Right ventricle myocardium superior (tissue), 1 donor: ENCODE measurements around the gene C12orf76. TPM values are rescaled to one million over a fixed set of nuclear protein-coding genes. Genes with fewer than 3 reads are reported as not detected.
"Not testable (repeated sequence)": the region's sequence is repeated elsewhere in the genome, so short reads cannot be mapped to it uniquely, and the experiment has no call there.

Source experiments
- ATAC-seq: fragments of 200-7000 bp; cut with Tn5 transposase; one replicate; pipeline ENCODE4 v1.9.1; 2020; ENCODE audit warnings: mild to moderate bottlenecking; ENCODE audit not compliant: poor library complexity
- DNase-seq: peaks from one replicate; pipeline ENCODE4 v3.0.0-alpha.2; 2020
- intact Hi-C: fragments of 100-400 bp; cut with DNase I; formaldehyde crosslinking; loops from one replicate; pipeline ENCODE4 v1.11.2; 2022
- total RNA-seq: library from RNA; stranded (reverse); fragmentation: NEBNext Ultra II Directional; extraction: Animal tissue kit (Norgen Biotek cat#: 25700); gene quantifications from one replicate; pipeline ENCODE4 v1.2.1, GENCODE V29; 2021
- donor health status: DM: no; HTN: yes; CAD: no; lungs with severe emphysema.

C12orf76 gene
- total RNA-seq, 1 donor from 2014 or later: 6.7 TPM

DNA sequence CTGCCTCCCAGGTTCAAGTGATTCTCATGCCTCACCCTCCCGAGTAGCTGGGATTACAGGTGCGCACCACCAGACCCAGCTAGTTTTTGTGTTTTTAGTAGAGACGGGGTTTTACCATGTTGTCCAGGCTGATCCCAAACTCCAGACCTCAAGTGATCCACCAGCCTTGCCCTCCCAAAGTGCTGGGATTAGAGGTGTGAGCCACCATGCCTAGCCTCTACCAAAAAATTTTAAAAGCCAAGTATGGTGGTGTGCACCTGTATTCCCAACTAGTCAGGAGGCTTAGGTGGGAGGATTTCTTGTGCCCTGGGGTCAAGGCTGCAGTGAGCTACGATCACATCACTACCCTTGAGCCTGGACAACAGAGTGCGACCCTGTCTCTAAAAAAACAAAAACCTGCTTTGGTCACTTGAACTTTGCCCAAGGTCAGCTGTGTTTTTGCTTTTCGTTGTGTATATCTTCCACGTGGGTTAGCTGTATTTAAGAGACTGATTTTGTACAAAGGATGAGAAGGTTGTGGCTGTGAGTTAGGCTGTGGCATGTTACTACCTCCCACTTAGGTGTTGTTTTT lies 12.7 kb downstream of the C12orf76 start:
- ATAC-seq (no peak), DNase-seq (no peak)
- intact Hi-C loops: no loop called here

DNA sequence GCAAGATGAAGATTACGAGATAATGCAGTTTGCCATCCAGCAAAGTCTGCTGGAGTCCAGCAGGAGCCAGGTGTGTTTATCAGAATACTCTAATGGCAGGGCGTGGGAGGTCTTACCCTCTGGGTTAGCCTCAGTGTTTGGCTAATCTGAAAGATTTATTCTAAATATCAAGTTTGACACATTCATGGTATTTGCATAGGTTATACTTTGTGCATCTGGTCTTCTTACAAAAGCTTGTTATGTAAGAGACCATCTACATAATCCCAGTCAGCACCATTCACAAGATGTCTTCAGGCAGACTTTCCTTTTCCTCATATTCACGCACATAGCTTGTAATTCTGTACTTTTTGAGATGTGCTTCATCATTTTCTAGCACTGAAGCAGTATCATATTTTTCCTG lies 14.4 kb downstream of the C12orf76 start:
- ATAC-seq: no peak
- DNase-seq: no peak
- intact Hi-C loops: no loop called here

- ATAC-seq (no peak), DNase-seq (no peak)
- intact Hi-C loops: no loop called here
These were observed 19.0 kb downstream of the C12orf76 start for GRCh38 chr12:110029290-110029815.

DNA sequence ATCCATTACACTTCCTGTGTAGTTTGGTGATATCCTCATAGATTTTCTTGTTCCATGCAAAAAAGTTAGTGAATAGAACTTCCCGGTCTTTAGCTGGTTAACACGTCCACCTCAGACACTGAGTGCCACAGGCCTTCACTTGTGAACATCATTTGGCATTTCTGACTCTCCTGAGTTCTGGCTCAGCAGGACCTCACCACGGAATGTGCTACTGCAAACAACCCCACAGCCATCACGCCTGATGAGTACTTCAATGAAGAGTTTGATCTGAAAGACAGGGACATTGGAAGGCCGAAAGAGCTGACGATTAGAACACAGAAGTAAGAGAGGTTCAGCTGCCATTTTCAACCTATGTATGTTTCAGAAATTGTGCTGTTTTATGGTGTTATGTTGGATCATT lies 20.0 kb downstream of the C12orf76 start:
- intact Hi-C loops: no loop called here
- ATAC-seq (no peak), DNase-seq (no peak)

- intact Hi-C loops: no loop called here
- ATAC-seq: no peak
- DNase-seq: no peak
These were observed 24.3 kb downstream of the C12orf76 start for GRCh38 chr12:110024051-110024450.

- no peak for DNase-seq
- intact Hi-C loops: no loop called here
- no peak for ATAC-seq
These were observed 25.0 kb downstream of the C12orf76 start for GRCh38 chr12:110023059-110023980.

DNA sequence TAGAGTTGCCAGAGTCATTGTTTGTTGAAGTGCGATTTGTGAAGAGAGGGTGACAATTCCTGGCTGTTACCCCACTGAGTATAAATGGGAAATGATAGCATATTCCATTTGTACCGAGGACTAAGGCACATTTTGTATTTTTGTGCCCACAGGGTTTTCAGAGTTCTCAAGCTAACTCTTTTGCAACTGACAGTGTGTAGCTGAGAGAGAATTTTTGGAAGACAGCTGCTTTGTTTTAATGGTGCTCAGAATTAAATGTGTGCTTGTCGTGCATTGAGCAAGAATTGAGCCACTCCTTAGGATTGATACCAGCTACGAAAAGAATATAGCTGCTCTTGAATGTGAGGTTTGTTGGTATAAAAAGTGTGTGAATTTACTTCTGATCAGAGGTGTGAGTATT lies 27.4 kb downstream of the C12orf76 start:
- intact Hi-C loops: no loop called here
- DNase-seq: no peak
- ATAC-seq: no peak

DNA sequence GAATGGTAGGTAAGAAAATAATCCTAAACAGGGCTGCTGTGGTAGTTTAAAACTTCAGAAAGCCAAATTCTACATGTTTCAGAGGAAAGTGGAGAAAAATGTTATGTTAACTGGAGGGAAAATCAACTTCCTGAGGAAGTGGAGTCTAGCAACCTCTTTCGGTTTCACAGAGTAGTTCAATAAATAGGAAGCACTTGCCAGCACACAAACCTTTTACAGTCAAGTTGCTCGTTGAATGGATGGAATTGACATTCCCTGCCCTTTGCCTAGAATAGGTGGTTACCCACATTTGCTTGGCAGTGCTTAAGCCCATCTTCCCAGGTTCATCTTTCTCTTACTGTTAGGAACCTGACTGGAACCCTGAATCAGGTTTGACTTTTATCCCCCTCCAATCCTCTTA lies 33.2 kb downstream of the C12orf76 start:
- ATAC-seq (no peak), DNase-seq (no peak)
- intact Hi-C loops: no loop called here

GRCh38 chr12:110012659-110013058 lies 35.7 kb downstream of the C12orf76 start:
- no peak for DNase-seq
- intact Hi-C loops: no loop called here
- no peak for ATAC-seq

DNA sequence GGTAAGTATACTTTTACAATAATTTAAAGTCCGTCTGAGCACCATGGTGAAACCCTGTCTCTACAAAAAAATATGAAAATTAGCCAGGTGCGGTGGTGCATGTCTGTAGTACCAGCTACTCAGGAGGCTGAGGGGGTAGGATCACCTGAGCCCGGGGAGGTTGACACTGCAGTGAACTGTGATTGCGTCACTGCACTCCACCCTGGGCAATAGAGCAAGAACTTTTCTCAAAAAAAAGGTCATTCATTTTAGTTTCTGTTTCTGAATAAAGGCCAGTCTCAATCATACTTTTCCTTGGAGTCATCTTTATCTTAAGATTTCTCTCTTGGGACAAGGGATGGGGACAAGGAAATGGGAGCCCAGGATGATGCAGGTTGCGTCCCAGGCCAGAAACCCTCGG lies 36.2 kb downstream of the C12orf76 start:
- intact Hi-C loops: no loop called here
- DNase-seq (no peak), ATAC-seq (peak; percentile 25)

- no peak for ATAC-seq
- DNase-seq: no peak
- intact Hi-C loops: no loop called here
These were observed 37.2 kb downstream of the C12orf76 start for GRCh38 chr12:110010853-110011723.

- DNase-seq, ATAC-seq, intact Hi-C loops: not testable (repeated sequence)
These were observed 39.5 kb downstream of the C12orf76 start for GRCh38 chr12:110008681-110009398.

DNA sequence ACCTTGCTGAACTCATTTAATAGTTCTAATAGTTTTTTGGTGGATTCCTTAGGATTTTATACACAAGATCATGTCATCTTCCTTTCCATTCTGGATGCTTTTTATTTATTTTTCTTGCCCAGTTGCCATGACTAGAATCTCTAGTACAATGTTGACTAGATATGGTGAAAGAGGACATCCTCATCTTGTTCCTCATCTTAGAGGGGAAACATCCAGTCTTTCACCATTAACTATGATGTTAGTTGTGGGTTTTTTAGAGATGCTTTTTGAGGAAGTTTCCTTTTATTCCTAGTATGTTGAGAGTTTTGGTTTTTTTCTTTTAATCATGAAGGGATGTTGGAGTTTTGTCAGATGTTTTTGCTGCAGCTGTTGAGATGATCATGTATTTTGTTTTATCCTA lies 40.4 kb downstream of the C12orf76 start:
- intact Hi-C loops: no loop called here
- ATAC-seq (no peak), DNase-seq (no peak)

DNA sequence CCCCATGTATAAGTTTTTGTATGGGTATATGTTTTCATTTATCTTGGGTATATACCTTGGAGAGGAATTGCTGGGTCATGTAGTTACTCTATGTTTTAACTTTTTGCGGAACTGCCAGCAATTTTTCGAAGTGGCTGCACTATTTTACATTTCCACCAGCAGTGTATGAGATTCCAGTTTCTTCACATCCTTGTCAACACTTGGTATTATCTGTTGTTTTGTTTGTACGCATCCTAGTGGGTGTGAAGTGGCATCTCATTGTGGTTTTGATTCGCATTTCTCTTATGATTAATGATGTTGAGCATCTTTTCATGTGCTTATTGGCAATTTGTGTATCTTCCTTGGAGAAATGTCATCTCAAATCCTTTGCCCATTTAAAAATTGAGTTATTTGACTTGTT lies 42.2 kb downstream of the C12orf76 start:
- no peak for DNase-seq
- intact Hi-C loops: no loop called here
- ATAC-seq: no peak

DNA sequence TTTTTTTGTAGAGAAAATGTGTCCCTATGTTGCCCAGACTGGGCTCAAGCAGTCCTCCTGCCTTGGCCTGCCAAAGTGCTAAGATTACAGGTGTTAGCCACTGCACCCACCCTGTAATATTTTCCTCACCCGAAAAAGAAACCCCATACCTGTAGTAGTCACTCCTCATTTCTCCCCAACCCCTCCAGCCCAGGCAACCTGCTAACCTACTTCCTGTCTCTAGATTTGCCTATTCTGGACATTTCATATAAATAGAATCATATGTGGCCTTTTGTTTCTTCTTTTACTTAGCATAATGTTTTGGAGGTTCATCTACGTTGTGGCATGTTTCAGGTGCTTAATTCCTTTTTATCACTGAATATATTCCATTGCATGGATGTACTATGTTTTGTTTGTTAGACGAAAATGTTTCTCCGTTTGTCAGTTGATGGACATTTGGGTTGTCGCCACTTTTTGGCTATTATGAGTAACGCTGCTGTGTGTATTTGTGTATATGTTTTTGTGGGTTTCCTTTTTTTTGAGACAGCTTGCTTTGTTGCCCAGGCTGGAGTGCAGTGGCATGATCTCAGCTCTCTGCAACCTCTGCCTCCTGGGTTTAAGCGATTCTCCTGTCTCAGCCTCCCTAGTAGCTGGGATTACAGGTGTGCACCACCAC lies 42.9 kb downstream of the C12orf76 start:
- DNase-seq (no peak), ATAC-seq (no peak)
- intact Hi-C loops: no loop called here

GRCh38 chr12:110004598-110004997 lies 43.7 kb downstream of the C12orf76 start:
- ATAC-seq: no peak
- no peak for DNase-seq
- intact Hi-C loops: no loop called here

DNA sequence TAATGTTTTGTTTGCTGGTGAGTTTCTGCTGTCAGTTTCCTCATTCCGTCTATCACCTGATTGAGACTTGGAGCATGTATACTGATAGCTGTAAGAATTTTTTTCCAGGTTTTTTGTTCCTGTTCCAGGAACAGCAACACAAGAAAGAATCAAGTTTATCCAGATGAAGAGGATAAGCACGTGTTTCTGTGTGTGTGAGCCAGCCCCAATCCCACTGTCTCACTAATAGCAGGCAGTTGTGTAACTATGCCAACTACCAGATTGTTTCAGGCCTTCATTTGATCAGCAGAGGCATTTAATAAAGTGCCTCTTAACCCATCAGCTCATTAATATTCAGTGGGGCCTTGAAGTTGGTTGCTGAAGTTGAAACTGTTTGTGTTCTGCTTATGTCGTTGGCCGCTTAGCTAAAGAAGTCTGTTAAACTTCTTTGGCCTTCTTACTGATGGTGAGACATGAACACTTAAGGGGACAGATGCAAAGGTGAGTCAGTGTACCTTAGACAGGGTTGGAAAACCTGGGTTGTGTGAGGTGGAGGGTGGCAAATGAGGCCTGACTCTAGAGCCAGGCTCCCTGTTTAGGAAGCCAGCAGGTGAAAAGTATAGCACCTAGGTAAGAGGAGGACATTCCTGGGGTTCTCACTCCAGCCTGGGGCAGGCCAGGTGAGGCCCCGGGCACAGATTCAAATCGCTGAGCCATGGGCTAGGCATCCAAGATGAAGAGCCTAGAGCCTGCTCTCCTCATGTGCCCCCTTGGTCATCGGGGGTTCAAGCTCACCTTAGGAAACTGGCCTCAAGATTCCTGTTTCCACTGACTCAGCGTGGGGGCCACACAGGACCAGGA lies 45.4 kb downstream of the C12orf76 start:
- intact Hi-C loops: no loop called here
- DNase-seq (no peak), ATAC-seq (no peak)
